HEK293 (cell line): Measurements from ENCODE around the gene CACNA2D3.

Experiments
- CTCF ChIA-PET: fragments of 350-600 bp; formaldehyde crosslinking; extraction: SDS; loops from one replicate; lab custom pipeline; 2021; ENCODE audit warnings: antibody characterized with exemption; lab: Yijun Ruan, JAX
- POLR2A ChIA-PET: fragments of 300-600 bp; formaldehyde crosslinking; extraction: SDS; loops from one replicate; lab custom pipeline; 2020; ENCODE audit warnings: antibody characterized with exemption, inconsistent platforms; lab: Yijun Ruan, JAX
- H3K27ac ChIP-seq: fragments of 200-500 bp; sonication (Bioruptor generic); 2 replicates; pipeline ENCODE4 v1.5.1; 2014; ENCODE audit warnings: low read depth, low read length, control low read depth, inconsistent platforms; ENCODE audit errors: extremely low read depth
- H3K36me3 ChIP-seq, 2 experiments: fragments of 200-500 bp in 1 of 2; sonication (Bioruptor generic) in 1 of 2; 1 replicate in 1 of 2; 2 replicates in 1 of 2; pipeline ENCODE4 v1.5.1; 2014 to 2017; ENCODE audit warnings: inconsistent platforms in 2 of 2, low read length in 2 of 2; ENCODE audit not compliant: control insufficient read depth in 2 of 2, insufficient read depth in 1 of 2
- H3K4me1 ChIP-seq: fragments of 200-500 bp; sonication (Bioruptor generic); 2 replicates; pipeline ENCODE4 v1.5.1; 2014; ENCODE audit warnings: mild to moderate bottlenecking, low read length, inconsistent platforms; ENCODE audit not compliant: control insufficient read depth, insufficient read depth
- H3K4me3 ChIP-seq: 2 replicates; pipeline ENCODE4 v1.5.1; 2011; ENCODE audit warnings: low read depth, mild to moderate bottlenecking, control low read depth, low read length, moderate library complexity
- H3K9me3 ChIP-seq: fragments of 200-500 bp; sonication (Bioruptor generic); 2 replicates; pipeline ENCODE4 v1.5.1; 2014; ENCODE audit warnings: low read depth, low read length, inconsistent platforms; ENCODE audit not compliant: control insufficient read depth, insufficient read depth
- GLI4 ChIP-seq: fragments of 450-650 bp; formaldehyde crosslinking; IDR thresholded peaks from 2 replicates; pipeline ENCODE4 v1.5.1; 2016; ENCODE audit warnings: missing biosample characterization, missing genetic modification characterization
- GLIS1 ChIP-seq: fragments of 450-650 bp; formaldehyde crosslinking; IDR thresholded peaks from 2 replicates; pipeline ENCODE4 v1.5.1; 2016; ENCODE audit warnings: missing biosample characterization, missing genetic modification characterization
- HIC1 ChIP-seq: fragments of 450-650 bp; formaldehyde crosslinking; IDR thresholded peaks from 2 replicates; pipeline ENCODE4 v1.5.1; 2016; ENCODE audit warnings: missing biosample characterization, missing genetic modification characterization
- HOXA7 ChIP-seq: sonication (generic); formaldehyde crosslinking; IDR thresholded peaks from 2 replicates; pipeline ENCODE4 v1.8.1; 2022; ENCODE audit warnings: missing genetic modification reagents, borderline replicate concordance
- IKZF3 ChIP-seq: fragments of 450-650 bp; IDR thresholded peaks from 2 replicates; pipeline ENCODE4 v1.5.0; 2018; ENCODE audit warnings: missing biosample characterization, mild to moderate bottlenecking, missing genetic modification characterization, moderate library complexity
- KLF10 ChIP-seq: fragments of 450-650 bp; IDR thresholded peaks from 2 replicates; pipeline ENCODE4 v1.5.1; 2018; ENCODE audit warnings: missing biosample characterization, mild to moderate bottlenecking, missing genetic modification characterization
- KLF7 ChIP-seq: fragments of 450-650 bp; formaldehyde crosslinking; IDR thresholded peaks from 2 replicates; pipeline ENCODE4 v1.5.1; 2016; ENCODE audit warnings: missing biosample characterization, missing genetic modification characterization, borderline replicate concordance
- TRIM28 ChIP-seq: IDR thresholded peaks from 2 replicates; pipeline ENCODE4 v1.6.1; 2011; ENCODE audit warnings: low read length, control low read depth, borderline replicate concordance
- WT1 ChIP-seq: fragments of 450-650 bp; formaldehyde crosslinking; IDR thresholded peaks from 2 replicates; pipeline ENCODE4 v1.5.1; 2016; ENCODE audit warnings: missing biosample characterization, missing genetic modification characterization
- ZBTB21 ChIP-seq: fragments of 450-650 bp; formaldehyde crosslinking; IDR thresholded peaks from 2 replicates; pipeline ENCODE4 v1.5.1; 2017; ENCODE audit warnings: missing biosample characterization, missing genetic modification characterization
- ZBTB8A ChIP-seq: fragments of 450-650 bp; formaldehyde crosslinking; IDR thresholded peaks from 2 replicates; pipeline ENCODE4 v1.5.1; 2016; ENCODE audit warnings: missing biosample characterization, missing genetic modification characterization
- ZNF157 ChIP-seq: fragments of 450-650 bp; formaldehyde crosslinking; IDR thresholded peaks from 2 replicates; pipeline ENCODE4 v1.5.1; 2016; ENCODE audit warnings: missing biosample characterization, missing genetic modification characterization
- ZNF302 ChIP-seq: fragments of 450-650 bp; formaldehyde crosslinking; IDR thresholded peaks from 2 replicates; pipeline ENCODE4 v1.5.1; 2016; ENCODE audit warnings: missing biosample characterization, missing genetic modification characterization, low read depth
- ZNF391 ChIP-seq: fragments of 450-650 bp; formaldehyde crosslinking; IDR thresholded peaks from 2 replicates; pipeline ENCODE4 v1.5.1; 2016; ENCODE audit warnings: low read depth, missing biosample characterization, missing genetic modification characterization, borderline replicate concordance
- ZNF501 ChIP-seq: fragments of 450-650 bp; formaldehyde crosslinking; IDR thresholded peaks from 2 replicates; pipeline ENCODE4 v1.5.1; 2016; ENCODE audit warnings: missing biosample characterization, missing genetic modification characterization
- ZNF513 ChIP-seq: fragments of 450-650 bp; IDR thresholded peaks from 2 replicates; pipeline ENCODE4 v1.5.1; 2018; ENCODE audit warnings: missing biosample characterization, missing genetic modification characterization
- ZNF629 ChIP-seq: fragments of 450-650 bp; formaldehyde crosslinking; IDR thresholded peaks from 2 replicates; pipeline ENCODE4 v1.5.1; 2017; ENCODE audit warnings: missing biosample characterization, missing genetic modification characterization
- ZNF664 ChIP-seq: fragments of 450-650 bp; formaldehyde crosslinking; IDR thresholded peaks from 2 replicates; pipeline ENCODE4 v1.5.1; 2016; ENCODE audit warnings: missing biosample characterization, missing genetic modification characterization
- ZNF768 ChIP-seq: fragments of 450-650 bp; formaldehyde crosslinking; IDR thresholded peaks from 2 replicates; pipeline ENCODE4 v1.5.1; 2018; ENCODE audit warnings: missing biosample characterization, mild to moderate bottlenecking, missing genetic modification characterization
- ZSCAN18 ChIP-seq: fragments of 450-650 bp; formaldehyde crosslinking; IDR thresholded peaks from 2 replicates; pipeline ENCODE4 v1.5.1; 2016; ENCODE audit warnings: missing biosample characterization, missing genetic modification characterization
- TF ChIP-seq, protein P1 (sequence below): fragments of 450-650 bp; formaldehyde crosslinking; IDR thresholded peaks from 2 replicates; pipeline ENCODE4 v1.5.1; 2016; ENCODE audit warnings: missing biosample characterization, missing genetic modification characterization
- TF ChIP-seq, protein P2 (sequence below): fragments of 450-650 bp; formaldehyde crosslinking; IDR thresholded peaks from 2 replicates; pipeline ENCODE4 v1.5.1; 2016; ENCODE audit warnings: missing biosample characterization, missing genetic modification characterization
- TF ChIP-seq, protein P3 (sequence below): fragments of 450-650 bp; formaldehyde crosslinking; IDR thresholded peaks from 2 replicates; pipeline ENCODE4 v1.5.1; 2017; ENCODE audit warnings: missing biosample characterization, missing genetic modification characterization

The CACNA2D3 gene

GRCh38 chr3:54960082-54960481 lies 837.7 kb downstream of the CACNA2D3 start:
- H3K27ac ChIP-seq: no peak overlapping the region
- no peaks in the 10 kb centered on the region for H3K9me3 ChIP-seq
- no peaks in the 10 kb centered on the region for H3K36me3 ChIP-seq
- CTCF ChIA-PET: no interaction called here
- H3K4me1 ChIP-seq: no peaks in the 10 kb centered on the region
- no peak overlapping the region for H3K4me3 ChIP-seq
- POLR2A ChIA-PET: no interaction called here
- TF ChIP-seq ZNF391 (tag by site-specific recombination): no peak
- no peak for TF ChIP-seq ZBTB8A
- no peak for TF ChIP-seq ZNF501
- TF ChIP-seq WT1 (tag by site-specific recombination): no peak
- TF ChIP-seq ZNF664 (tag by site-specific recombination): no peak
- TF ChIP-seq ZNF302: no peak
- no peak for TF ChIP-seq IKZF3

GRCh38 chr3:54960701-54961100 lies 838.3 kb downstream of the CACNA2D3 start:
- no peak overlapping the region for H3K4me3 ChIP-seq
- no peaks in the 10 kb centered on the region for H3K36me3 ChIP-seq
- CTCF ChIA-PET: no interaction called here
- TF ChIP-seq ZNF513 (tag by site-specific recombination): no peak
- no peak for TF ChIP-seq KLF7 (tag by site-specific recombination)
- TF ChIP-seq GLIS1 (tag by site-specific recombination): no peak
- TF ChIP-seq, protein P1, sequence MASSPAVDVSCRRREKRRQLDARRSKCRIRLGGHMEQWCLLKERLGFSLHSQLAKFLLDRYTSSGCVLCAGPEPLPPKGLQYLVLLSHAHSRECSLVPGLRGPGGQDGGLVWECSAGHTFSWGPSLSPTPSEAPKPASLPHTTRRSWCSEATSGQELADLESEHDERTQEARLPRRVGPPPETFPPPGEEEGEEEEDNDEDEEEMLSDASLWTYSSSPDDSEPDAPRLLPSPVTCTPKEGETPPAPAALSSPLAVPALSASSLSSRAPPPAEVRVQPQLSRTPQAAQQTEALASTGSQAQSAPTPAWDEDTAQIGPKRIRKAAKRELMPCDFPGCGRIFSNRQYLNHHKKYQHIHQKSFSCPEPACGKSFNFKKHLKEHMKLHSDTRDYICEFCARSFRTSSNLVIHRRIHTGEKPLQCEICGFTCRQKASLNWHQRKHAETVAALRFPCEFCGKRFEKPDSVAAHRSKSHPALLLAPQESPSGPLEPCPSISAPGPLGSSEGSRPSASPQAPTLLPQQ (tag by site-specific recombination): no peak
- TF ChIP-seq ZNF157: no peak
- TF ChIP-seq TRIM28: no peak
- no peak for TF ChIP-seq HIC1 (tag by site-specific recombination)
- TF ChIP-seq, protein P2, sequence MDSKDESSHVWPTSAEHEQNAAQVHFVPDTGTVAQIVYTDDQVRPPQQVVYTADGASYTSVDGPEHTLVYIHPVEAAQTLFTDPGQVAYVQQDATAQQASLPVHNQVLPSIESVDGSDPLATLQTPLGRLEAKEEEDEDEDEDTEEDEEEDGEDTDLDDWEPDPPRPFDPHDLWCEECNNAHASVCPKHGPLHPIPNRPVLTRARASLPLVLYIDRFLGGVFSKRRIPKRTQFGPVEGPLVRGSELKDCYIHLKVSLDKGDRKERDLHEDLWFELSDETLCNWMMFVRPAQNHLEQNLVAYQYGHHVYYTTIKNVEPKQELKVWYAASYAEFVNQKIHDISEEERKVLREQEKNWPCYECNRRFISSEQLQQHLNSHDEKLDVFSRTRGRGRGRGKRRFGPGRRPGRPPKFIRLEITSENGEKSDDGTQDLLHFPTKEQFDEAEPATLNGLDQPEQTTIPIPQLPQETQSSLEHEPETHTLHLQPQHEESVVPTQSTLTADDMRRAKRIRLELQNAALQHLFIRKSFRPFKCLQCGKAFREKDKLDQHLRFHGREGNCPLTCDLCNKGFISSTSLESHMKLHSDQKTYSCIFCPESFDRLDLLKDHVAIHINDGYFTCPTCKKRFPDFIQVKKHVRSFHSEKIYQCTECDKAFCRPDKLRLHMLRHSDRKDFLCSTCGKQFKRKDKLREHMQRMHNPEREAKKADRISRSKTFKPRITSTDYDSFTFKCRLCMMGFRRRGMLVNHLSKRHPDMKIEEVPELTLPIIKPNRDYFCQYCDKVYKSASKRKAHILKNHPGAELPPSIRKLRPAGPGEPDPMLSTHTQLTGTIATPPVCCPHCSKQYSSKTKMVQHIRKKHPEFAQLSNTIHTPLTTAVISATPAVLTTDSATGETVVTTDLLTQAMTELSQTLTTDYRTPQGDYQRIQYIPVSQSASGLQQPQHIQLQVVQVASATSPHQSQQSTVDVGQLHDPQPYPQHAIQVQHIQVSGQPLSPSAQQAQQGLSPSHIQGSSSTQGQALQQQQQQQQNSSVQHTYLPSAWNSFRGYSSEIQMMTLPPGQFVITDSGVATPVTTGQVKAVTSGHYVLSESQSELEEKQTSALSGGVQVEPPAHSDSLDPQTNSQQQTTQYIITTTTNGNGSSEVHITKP (tag by site-specific recombination): no peak
- no peak for TF ChIP-seq ZBTB21
- no peak for TF ChIP-seq GLI4
- TF ChIP-seq, protein P3, sequence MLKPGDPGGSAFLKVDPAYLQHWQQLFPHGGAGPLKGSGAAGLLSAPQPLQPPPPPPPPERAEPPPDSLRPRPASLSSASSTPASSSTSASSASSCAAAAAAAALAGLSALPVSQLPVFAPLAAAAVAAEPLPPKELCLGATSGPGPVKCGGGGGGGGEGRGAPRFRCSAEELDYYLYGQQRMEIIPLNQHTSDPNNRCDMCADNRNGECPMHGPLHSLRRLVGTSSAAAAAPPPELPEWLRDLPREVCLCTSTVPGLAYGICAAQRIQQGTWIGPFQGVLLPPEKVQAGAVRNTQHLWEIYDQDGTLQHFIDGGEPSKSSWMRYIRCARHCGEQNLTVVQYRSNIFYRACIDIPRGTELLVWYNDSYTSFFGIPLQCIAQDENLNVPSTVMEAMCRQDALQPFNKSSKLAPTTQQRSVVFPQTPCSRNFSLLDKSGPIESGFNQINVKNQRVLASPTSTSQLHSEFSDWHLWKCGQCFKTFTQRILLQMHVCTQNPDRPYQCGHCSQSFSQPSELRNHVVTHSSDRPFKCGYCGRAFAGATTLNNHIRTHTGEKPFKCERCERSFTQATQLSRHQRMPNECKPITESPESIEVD (tag by site-specific recombination): no peak
- TF ChIP-seq KLF10 (tag by site-specific recombination): no peak
- TF ChIP-seq ZSCAN18 (tag by site-specific recombination): no peak
- no peak for TF ChIP-seq ZNF629 (tag by site-specific recombination)
- no peak for TF ChIP-seq ZNF768 (tag by site-specific recombination)
- TF ChIP-seq HOXA7: no peak
- no peaks in the 10 kb centered on the region for H3K9me3 ChIP-seq
- H3K27ac ChIP-seq: no peak overlapping the region
- no peaks in the 10 kb centered on the region for H3K4me1 ChIP-seq
- POLR2A ChIA-PET: no interaction called here
